ENCODE measurements around the gene FOXJ1.

- TF ChIP-seq CTCF (IDR thresholded peaks at IDR 0.05) (no peak), POLR2A (IDR thresholded peaks at IDR 0.05) (no peak), EP300 (IDR thresholded peaks at IDR 0.05) (no peak)
Measured at GRCh38 chr17:76088868-76089576, 52.0 kb downstream of the FOXJ1 start.

Measured in tibial nerve (tissue), 4 donors.